ENCODE data around the gene CTU2. TPM values are rescaled to one million over a fixed set of nuclear protein-coding genes. Genes with fewer than 3 reads are reported as not detected.

CTU2 gene
- total RNA-seq, 1 experiment from 2014 or later, result 10.3 TPM

DNA sequence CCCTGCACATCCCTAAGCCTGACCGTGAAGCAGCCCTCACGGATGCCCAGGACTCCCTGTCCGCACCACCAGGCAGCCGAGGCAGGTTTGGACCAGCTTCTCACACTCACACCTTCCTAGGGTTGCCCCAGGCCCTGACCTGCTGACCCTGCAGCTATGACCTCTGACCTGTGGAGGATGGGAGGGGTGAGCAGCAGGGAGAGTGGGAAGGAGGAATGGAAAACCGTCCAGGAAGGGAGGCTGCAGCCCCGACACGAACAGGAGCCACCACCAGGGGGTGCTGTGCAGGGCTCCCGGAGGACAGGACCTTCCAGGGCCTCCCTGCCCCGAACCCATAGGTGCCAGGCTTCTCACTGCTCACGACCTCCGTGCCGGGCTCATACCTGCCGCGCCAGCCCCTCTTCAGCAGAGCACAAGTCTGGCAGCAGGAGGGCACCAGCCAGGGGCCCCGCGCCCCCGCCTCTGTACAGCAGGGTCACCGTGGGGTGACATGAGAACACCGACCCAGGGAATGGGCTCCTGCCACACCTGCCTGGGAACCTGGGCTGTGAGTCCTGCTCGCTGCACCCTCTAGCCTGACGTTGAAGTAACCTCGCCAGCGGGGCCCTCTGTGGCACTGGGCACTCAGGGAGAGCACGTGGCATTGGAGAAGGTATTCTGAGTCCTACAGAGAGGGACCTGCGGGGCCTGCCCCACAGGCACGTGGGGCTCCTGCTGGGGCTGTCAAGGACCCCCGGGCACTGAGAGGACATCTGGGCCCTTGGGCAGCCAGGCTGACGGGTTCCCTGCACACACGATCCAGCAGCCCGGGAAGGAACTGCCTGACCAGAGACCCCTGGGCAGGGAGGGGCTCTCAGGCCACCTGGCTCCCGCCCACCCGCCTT lies 37.6 kb downstream of the CTU2 start:
- Histone ChIP-seq H3K9me3 (replicated peaks) (no peaks in the 10 kb centered on the region), H3K27me3 (no peaks in the 10 kb centered on the region), H3K36me3 (no peaks in the 10 kb centered on the region), H3K4me1 (peaks cover 40% of the 10 kb centered on the region), H3K27ac (no peak overlapping the region), H3K4me3 (no peak overlapping the region)
- peak; percentile 66 to 74 for DNase-seq

DNA sequence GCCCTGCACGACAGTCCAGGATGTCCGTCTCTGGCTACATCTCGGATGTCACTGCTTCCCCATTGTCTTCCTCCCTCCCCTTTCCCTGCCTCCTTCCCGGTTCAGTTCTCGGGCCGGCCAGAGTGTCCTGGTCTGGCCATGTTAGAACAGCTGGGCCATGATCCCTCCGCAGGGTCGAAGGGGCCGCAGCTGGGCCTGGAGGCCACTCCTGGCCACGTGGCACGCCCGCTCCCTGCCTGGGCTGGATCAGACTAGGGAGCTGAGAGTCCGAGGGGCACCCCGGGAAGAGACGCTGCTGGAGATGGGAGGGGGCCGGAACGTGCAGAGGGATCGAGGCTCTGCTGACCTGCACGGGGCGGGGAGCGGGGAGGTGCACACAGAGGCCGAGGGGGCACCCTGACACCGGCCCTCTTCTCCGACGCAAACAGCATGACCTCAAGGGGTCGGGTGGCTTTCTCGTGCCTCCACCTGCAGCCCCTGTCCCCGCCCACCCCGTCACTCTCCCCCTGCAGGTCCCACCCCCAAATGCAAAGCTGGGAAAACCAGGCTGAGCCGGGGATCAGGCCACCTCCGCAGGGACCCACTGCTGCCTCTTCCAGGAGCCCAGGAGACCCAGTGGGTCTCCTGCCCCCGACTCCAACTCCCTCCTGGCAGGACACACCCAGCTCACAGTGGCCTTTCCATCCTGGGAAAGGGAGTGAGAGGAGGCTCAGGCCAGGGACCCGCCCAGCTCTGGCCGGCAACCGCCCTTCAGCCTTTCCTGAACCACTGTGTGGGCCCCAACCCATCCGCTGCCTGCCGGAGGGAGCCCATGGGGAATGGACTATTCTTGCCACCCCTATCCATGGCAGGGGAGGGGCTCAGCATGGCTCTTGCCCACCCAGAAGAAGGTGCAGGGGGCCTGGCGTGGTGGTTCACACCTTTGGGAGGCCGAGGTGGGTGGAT lies 38.5 kb downstream of the CTU2 start:
- peaks cover 32% of the 10 kb centered on the region for H3K4me1 ChIP-seq
- H3K27ac ChIP-seq, result no peak overlapping the region
- no peak for DNase-seq

DNA sequence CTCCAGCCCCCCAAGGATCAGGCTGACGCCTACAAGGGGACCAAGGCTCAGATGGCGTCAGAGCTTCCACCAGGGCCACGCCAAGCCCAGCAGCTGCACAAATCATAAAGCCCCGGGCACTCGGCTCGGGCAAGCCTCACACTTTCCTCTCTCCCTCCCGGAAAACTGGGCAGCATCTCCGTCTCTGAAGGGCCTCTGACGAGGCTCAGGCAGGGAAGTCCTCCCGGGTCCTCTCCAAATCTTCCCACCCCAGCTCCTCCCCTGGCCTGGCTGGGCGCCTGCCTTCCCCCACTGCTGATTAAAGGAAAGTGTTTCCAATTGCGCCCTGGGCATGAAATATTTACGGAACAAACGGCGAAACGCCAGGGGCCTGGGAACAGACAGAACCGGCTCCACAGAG lies 40.2 kb downstream of the CTU2 start:
- peak overlapping the region; percentile 44; the same call in 1 of the 2 replicates for H3K27ac ChIP-seq
- peak overlapping the region; percentile 12; the same call in 1 of the 2 replicates for H3K4me3 ChIP-seq
- H3K27me3 ChIP-seq, result no peaks in the 10 kb centered on the region
- peaks cover 17% of the 10 kb centered on the region for H3K4me1 ChIP-seq
- H3K36me3 ChIP-seq, result no peaks in the 10 kb centered on the region
- DNase-seq, result peak; percentile 68 to 72
- H3K9me3 ChIP-seq (replicated peaks), result no peaks in the 10 kb centered on the region

More for the DNA sequence above, 38.5 kb downstream of the CTU2 start:
- Histone ChIP-seq H3K9me3 (replicated peaks) (no peaks in the 10 kb centered on the region), H3K27me3 (no peaks in the 10 kb centered on the region), H3K4me3 (no peak overlapping the region), H3K36me3 (no peaks in the 10 kb centered on the region)

DNA sequence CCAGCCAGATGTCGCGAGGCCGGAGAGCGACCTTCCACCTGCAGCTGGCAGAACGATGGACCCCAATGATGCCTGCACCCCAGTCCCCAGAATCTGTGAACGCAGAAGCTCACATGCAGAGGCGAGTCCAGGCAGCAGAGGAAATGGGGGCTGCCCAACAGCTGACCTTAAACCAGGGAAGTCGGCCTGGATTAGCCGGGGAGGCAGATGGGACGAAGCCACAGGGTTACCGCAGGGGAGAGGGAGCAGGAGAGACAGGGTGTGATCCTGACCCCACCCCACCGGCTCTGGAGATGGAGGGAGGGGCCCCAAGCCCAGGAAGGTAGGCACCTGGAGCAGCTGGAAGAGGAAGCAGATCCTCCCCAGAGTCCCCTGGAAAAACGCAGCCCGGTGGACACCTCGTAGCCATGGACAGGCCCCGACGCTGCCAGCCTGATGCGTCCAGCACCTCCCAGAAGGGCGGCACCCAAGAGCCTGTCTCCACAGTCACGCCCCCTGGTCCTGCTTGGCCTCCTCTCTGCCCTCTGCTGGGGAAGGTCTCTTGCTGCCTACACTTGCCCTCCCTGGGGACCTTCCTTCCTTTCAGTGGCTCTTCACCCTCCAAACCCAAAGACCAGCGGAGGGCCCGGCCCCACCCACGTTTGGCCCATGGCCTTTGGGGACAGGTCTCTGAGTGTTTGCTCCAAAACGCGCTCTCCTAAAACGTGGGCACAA lies 41.4 kb downstream of the CTU2 start:
- Histone ChIP-seq H3K36me3 (no peaks in the 10 kb centered on the region), H3K4me1 (peaks cover 17% of the 10 kb centered on the region), H3K27me3 (no peaks in the 10 kb centered on the region), H3K4me3 (no peak overlapping the region), H3K9me3 (replicated peaks) (no peaks in the 10 kb centered on the region), H3K27ac (no peak overlapping the region)
- peak; percentile 62 to 63 for DNase-seq

DNA sequence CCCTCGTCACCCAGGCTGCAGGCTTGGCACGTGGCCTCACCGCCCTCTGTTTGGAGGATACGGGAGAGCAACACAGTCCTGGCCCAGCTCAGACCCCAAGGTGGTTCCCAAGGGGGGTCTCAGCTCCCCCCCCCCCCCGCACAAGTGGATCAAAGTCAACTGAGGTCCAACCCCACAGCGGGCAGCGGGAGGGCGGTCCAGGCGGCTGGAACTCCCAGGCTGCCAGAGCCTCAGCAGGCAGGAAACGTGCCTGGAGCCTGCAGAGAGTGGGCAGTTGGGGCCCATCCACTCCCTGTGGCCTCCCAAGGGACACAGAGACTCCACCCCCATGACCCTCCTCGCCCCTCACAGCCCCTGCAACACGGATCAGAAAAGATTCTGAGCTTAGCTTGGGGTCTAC lies 42.1 kb downstream of the CTU2 start:
- Histone ChIP-seq H3K9me3 (replicated peaks) (no peaks in the 10 kb centered on the region), H3K4me1 (peaks cover 17% of the 10 kb centered on the region), H3K4me3 (no peak overlapping the region), H3K36me3 (no peaks in the 10 kb centered on the region), H3K27me3 (no peaks in the 10 kb centered on the region), H3K27ac (no peak overlapping the region)
- DNase-seq, result no peak

DNA sequence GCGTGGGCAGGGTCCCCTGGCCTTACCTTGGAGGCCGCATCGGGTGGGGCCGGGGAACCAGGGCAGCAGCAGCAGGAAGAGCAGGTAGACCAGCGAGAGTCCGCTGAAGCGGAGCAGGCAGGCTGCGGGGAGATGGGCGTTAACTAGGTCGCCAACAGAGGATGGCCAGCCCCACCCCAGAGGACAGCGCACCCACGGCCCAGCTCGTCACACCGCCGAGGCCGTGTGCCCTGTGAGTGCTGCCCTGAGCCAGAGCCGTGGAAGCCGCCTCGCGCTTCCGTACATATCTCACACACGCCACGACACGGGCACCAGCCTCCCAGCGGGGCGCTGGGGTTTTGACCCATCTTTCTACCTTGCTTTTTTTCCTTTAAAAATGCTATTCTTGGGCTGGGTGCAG lies 43.1 kb downstream of the CTU2 start:
- no peak overlapping the region for H3K27ac ChIP-seq
- no peak for DNase-seq
- no peaks in the 10 kb centered on the region for H3K9me3 ChIP-seq (replicated peaks)
- no peaks in the 10 kb centered on the region for H3K36me3 ChIP-seq
- no peaks in the 10 kb centered on the region for H3K27me3 ChIP-seq
- H3K4me1 ChIP-seq, result peaks cover 22% of the 10 kb centered on the region
- H3K4me3 ChIP-seq, result no peak overlapping the region

DNA sequence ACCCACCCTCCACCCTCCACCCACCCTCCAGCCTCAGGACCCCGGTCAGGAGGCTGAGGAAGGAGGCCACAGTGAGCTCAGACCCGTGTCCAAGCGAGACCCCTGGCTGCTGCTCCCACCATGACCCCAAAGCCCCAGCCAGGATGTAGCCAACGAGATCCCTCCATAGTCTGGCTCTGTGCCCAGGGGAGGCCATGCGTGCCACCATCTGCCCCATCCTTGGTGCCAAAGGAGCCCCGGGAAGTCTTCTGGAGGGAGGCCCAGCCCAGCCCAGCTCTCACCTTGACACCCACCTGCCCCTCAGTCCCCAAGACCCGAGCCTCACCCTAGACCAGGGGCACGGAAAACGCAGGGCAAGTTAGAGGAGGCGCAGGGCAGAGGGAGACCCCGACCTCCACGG lies 44.6 kb downstream of the CTU2 start:
- Histone ChIP-seq H3K9me3 (replicated peaks) (no peaks in the 10 kb centered on the region), H3K27ac (no peak overlapping the region), H3K4me1 (peaks cover 29% of the 10 kb centered on the region), H3K27me3 (no peaks in the 10 kb centered on the region), H3K4me3 (no peak overlapping the region), H3K36me3 (no peaks in the 10 kb centered on the region)
- no peak for DNase-seq

DNA sequence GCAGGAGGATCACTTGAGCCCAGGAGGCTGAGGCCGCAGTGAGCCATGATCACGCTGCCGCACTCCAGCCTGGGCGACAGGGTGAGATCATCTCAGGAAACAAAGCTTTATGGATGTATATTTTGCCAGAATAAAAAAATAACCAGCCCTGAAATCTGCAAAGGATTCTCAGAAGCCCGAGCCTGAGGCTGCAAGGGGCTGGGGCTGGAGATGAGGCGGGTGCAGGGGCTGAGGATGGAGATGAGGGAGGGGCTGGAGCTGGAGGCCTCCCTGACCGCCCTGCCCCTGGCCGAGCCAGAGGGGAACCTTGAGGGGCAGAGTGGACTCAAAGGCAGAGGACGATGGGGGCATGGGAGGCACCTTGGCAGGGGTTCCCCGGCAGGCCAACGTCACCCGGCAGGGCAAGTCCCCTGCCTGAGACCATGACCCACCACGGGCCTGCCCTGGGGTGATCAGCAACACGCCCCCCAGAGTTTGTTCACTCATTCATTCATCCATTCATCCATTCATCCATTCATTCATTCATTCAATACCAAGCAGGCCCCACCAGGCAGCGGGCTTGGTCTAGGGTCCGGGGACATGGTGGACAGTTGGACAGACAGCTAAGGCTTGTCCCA lies 46.2 kb downstream of the CTU2 start:
- no peak for DNase-seq
- peaks cover 16% of the 10 kb centered on the region for H3K4me1 ChIP-seq
- H3K36me3 ChIP-seq, result no peaks in the 10 kb centered on the region
- H3K27ac ChIP-seq, result no peak overlapping the region
- no peaks in the 10 kb centered on the region for H3K27me3 ChIP-seq
- no peak overlapping the region for H3K4me3 ChIP-seq
- H3K9me3 ChIP-seq (replicated peaks), result no peaks in the 10 kb centered on the region

DNA sequence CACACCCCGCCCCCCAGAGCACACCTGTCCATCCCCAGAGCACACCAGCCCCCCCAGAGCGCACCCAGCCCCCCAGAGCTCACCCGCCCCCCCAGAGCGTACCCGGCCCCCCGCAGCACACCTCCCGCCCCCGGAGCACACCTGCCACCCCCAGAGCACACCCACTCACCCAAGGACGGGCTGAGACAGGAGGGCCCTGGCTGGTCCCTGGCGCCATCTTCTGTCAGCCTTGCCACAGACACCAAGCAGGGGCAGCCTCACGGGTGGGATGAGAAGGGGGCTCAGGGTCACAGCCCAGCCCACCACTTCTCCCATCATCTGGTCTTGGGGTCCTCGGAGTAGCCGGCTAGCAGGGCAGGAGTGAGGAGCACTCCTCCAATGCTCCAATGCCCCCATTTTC lies 46.9 kb downstream of the CTU2 start:
- peaks cover 16% of the 10 kb centered on the region for H3K4me1 ChIP-seq
- no peak overlapping the region for H3K4me3 ChIP-seq
- H3K27ac ChIP-seq, result no peak overlapping the region

DNA sequence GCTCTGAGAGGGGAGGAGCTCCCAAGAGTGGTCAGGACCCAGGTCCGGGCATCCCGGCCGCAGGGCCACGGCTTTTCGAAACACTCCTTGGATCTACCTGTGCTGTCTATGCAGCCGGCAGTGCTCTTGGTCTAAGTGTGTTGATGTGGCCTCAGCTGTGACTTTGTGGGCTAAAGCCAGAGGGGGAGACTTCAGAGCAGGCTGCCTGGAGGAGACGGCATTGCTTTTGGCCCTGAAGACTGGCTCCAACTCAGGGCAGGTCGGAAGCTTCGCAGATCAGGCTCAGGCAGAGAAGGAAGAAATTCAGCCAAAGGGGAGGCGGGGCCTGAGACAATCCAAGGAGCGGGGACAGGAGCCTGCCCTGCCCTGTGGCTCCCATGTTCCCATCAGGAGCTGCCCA lies 47.3 kb downstream of the CTU2 start:
- Histone ChIP-seq H3K4me1 (peaks cover 16% of the 10 kb centered on the region), H3K27me3 (no peaks in the 10 kb centered on the region), H3K36me3 (no peaks in the 10 kb centered on the region), H3K27ac (no peak overlapping the region), H3K9me3 (replicated peaks) (no peaks in the 10 kb centered on the region), H3K4me3 (no peak overlapping the region)
- DNase-seq, result no peak

More for the DNA sequence above, 46.9 kb downstream of the CTU2 start:
- Histone ChIP-seq H3K9me3 (replicated peaks) (no peaks in the 10 kb centered on the region), H3K27me3 (no peaks in the 10 kb centered on the region), H3K36me3 (no peaks in the 10 kb centered on the region)
- no peak for DNase-seq

DNA sequence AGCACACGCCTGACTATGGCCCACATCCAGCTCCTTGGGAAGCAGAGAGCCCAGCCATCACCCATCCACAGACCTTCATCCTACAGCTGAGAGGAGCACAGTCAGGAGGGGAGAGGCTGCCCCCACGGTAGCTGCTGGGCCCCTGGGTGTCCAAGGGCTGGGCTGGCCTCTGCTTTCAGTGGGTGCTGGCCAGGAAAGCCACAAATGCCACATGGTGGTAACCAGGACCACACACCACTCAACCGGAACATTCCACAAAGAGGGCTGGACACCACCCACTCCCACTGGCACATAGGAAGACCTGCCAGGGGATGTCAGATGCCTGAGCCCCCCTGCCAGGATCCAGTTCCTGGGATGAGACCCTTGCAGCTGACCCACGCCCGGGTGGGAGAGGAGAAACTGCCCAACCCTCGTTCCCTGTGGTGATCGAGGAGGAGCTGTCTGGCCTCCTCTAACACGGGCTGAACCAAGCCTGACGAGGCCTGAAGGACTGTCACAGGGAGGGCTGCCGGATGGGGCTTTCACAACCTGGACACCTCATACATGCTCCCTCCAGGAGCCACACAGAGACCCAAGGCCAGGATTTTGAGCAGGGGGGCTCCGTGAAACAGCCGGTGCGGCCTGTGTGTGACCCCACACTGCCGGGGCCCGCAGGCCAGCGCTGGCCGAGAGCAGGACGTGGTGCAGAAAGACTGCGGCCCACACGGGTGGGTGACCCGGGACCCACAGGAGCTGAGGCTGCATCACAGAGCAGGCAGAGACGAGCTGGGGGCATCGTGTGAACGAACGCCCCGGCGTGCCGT lies 48.0 kb downstream of the CTU2 start:
- no peak overlapping the region for H3K27ac ChIP-seq
- no peaks in the 10 kb centered on the region for H3K36me3 ChIP-seq
- no peaks in the 10 kb centered on the region for H3K9me3 ChIP-seq (replicated peaks)

DNA sequence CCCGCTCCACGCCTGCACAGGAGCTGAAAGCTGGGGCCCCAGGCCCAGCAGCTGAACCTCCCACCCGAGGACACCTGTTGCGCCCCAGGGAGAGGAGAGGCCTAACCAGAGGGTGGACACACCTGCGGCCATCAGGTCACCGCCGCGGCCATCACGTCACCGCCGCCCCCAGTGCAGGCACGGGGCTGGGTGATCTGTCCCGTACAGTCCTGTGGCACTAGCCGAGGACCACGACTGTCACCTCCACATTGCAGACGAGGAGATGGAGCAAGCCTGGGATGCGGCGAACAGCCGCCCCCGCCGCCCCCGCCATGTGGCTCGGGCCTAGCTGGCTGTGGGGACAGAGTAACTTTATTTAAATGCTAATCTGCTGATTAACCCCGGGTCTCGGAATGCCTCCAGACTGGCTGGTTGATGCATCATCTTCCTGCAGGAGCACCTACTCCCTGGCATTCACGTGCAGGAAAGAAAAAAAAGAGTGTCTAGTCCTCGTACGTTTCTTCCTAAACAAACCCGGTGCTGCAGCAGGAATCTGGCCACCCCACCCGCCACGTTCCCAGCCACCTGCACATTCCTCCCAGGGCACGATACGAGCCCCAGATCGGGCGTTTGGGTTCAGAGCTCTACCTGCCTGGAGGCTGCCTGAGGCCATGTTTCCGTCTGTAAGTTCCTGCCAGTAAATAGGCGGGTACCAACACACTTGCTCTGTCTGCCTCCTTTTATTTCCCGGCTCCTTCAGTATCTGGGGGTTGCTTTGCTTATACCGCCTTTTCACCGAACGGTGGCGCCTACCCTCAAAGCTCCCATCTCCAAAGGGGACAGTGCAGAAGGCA lies 48.8 kb downstream of the CTU2 start:
- H3K27ac ChIP-seq, result no peak overlapping the region
- DNase-seq, result peak; percentile 49 to 69

More for the DNA sequence above, 48.0 kb downstream of the CTU2 start:
- no peak for DNase-seq
- Histone ChIP-seq H3K4me1 (peaks cover 20% of the 10 kb centered on the region), H3K4me3 (no peak overlapping the region), H3K27me3 (no peaks in the 10 kb centered on the region)

More for the DNA sequence above, 48.8 kb downstream of the CTU2 start:
- Histone ChIP-seq H3K36me3 (no peaks in the 10 kb centered on the region), H3K4me3 (no peak overlapping the region), H3K27me3 (no peaks in the 10 kb centered on the region), H3K9me3 (replicated peaks) (no peaks in the 10 kb centered on the region), H3K4me1 (peaks cover 23% of the 10 kb centered on the region)
